Endothelial cell of umbilical vein (primary cell): Measurements from ENCODE around the gene INHA.

Source experiments
- CTCF ChIP-seq, 2 donors: IDR thresholded peaks; 1 replicate in 1 of 2; 2 replicates in 1 of 2; pipeline ENCODE4 v1.5.1; 2011; ENCODE audit warnings: low read length in 2 of 2, mild to moderate bottlenecking in 2 of 2, moderate library complexity in 2 of 2, control low read depth in 1 of 2, inconsistent platforms in 1 of 2, low read depth in 1 of 2; ENCODE audit not compliant: insufficient read depth in 1 of 2; ENCODE audit errors: extremely low read depth in 1 of 2
- EZH2 ChIP-seq: IDR thresholded peaks from 2 replicates; pipeline ENCODE4 v1.6.1; 2012; ENCODE audit warnings: borderline replicate concordance, low read depth, mild to moderate bottlenecking, moderate library complexity, low read length, inconsistent platforms; ENCODE audit not compliant: severe bottlenecking
- FOS ChIP-seq: IDR thresholded peaks from 2 replicates; pipeline ENCODE4 v1.6.1; 2011; ENCODE audit warnings: mild to moderate bottlenecking, low read length, moderate library complexity, borderline replicate concordance; ENCODE audit not compliant: insufficient read depth
- GATA2 ChIP-seq: IDR thresholded peaks from 2 replicates; pipeline ENCODE4 v1.7.0; 2011; ENCODE audit warnings: low read depth, mild to moderate bottlenecking, moderate library complexity, mixed read lengths, low read length; ENCODE audit not compliant: insufficient read length, insufficient read depth
- JUN ChIP-seq: IDR thresholded peaks from 2 replicates; pipeline ENCODE4 v1.6.1; 2011; ENCODE audit warnings: borderline replicate concordance, low read depth; ENCODE audit not compliant: insufficient read length, insufficient read depth
- MAX ChIP-seq: IDR thresholded peaks from 2 replicates; pipeline ENCODE4 v1.6.1; 2011; ENCODE audit not compliant: insufficient read depth, insufficient read length
- MYC ChIP-seq: IDR thresholded peaks from one replicate; pipeline ENCODE4 v1.6.1; 2011; ENCODE audit warnings: mild to moderate bottlenecking, low read depth, low read length
- POLR2A ChIP-seq: IDR thresholded peaks from 2 replicates; pipeline ENCODE4 v1.6.1; 2012; ENCODE audit warnings: low read depth, mild to moderate bottlenecking, control low read depth, low read length
- POLR2AphosphoS5 ChIP-seq: IDR thresholded peaks from 2 replicates; pipeline ENCODE4 v1.6.1; 2012; ENCODE audit warnings: low read depth, mild to moderate bottlenecking, control low read depth, low read length, moderate library complexity; ENCODE audit not compliant: insufficient read depth

GRCh38 chr2:219527076-219527394, 45.1 kb upstream of the INHA start:
- TF ChIP-seq CTCF (IDR thresholded peaks at IDR 0.05; ENCODE audit: extremely low read depth in 1 of 2, insufficient read depth in 1 of 2, low read depth in 1 of 2, low read length in 2 of 2) (no peak), POLR2A (no peak), FOS (no peak), MAX (no peak), POLR2AphosphoS5 (no peak), MYC (no peak), EZH2 (no peak), JUN (no peak), GATA2 (no peak)
